GM20000 (cell line): Measurements from ENCODE around the gene AUNIP.

Experiments used
- DNase-seq: peaks from one replicate; pipeline ENCODE4 v3.0.0; 2012; ENCODE audit warnings: low spot score
- CTCF ChIP-seq: IDR thresholded peaks from 2 replicates; pipeline ENCODE4 v1.5.1; 2012; ENCODE audit warnings: mild to moderate bottlenecking, control low read depth; ENCODE audit errors: extremely low read depth, missing control alignments

Gene AUNIP

DNA sequence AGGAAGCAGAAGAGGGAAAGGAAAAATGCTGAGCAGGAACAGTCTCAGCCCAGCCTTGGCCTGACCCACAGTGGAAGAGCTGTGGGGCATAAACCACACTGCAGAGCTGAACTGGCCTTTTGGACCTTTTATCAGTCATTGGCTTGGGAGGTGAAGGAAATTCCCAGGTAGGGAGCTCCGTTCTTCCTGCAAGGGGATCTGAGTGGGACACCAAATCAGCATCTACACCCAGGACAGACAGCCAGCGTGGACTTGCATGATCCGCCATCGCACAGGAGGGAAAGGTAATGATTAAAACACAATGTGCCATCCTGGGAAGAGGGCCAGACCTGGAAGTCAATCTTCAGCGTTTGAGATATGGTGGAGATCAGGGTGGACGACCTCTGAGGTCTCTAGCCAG is 40.7 kb downstream of the AUNIP start:
- TF ChIP-seq CTCF: no peak

DNA sequence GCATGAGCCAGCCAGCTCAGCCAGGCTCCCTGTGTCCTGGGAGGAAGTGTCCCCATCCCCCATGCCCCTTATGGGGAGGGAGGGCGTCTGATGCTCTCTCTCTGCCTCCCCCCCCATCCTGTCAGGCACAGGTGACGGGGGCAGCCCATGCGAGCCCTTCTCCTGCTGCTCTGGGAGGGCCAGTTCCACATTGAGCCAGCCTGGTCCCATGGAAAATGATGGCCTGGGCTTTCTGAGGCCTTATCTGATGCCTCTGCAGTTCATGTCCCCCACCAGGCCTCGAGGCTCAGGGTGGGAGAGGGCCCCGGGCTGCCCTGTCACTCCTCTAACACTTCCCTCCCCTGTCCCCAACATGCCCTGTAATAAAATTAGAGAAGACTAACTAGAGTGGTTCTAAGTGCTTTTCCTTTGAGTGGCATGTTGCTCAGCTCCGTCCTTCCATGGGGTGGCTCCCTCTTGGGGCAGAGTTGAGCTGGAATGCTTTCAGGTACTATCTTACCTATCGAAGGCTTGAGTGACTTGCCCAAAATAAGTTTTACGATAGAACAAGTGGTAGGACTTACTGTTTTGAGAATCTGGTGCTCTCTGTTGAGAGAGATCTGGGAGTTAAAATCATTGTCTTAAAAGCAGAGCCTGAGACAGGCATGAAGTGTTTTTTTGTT is 41.3 kb downstream of the AUNIP start:
- TF ChIP-seq CTCF: no peak
- no peak for DNase-seq

More for the DNA sequence above, 40.7 kb downstream of the AUNIP start:
- DNase-seq: no peak

DNA sequence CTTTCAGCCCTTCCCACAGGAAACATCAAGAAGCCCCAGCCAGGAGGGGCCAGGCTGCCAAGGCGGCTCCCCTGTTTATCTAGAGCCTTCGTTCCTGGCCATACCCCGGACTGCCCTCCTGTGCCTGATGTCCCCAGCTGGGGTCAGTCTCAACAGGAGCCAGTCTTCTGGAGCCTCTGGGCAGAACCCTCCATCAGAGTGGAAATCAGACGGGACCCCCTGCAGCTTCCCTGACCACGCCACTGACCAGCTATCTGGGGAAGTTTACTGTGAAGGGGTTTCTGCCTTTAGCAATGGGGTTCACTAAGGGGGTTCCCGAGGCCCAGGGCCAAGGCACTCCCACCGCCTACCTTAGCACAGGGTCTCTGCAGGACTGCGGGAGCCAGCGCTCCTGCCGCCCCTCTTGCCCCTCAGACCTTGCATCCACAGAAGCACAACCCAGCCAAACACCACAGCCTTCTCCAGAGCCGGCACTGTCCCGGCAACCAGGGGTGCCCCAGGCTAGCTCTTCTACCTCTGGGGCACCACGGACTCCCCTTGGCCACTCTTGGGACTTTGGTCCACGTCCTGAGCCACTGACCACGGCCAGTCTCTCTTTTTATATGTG is 43.0 kb downstream of the AUNIP start:
- no peak for TF ChIP-seq CTCF

DNA sequence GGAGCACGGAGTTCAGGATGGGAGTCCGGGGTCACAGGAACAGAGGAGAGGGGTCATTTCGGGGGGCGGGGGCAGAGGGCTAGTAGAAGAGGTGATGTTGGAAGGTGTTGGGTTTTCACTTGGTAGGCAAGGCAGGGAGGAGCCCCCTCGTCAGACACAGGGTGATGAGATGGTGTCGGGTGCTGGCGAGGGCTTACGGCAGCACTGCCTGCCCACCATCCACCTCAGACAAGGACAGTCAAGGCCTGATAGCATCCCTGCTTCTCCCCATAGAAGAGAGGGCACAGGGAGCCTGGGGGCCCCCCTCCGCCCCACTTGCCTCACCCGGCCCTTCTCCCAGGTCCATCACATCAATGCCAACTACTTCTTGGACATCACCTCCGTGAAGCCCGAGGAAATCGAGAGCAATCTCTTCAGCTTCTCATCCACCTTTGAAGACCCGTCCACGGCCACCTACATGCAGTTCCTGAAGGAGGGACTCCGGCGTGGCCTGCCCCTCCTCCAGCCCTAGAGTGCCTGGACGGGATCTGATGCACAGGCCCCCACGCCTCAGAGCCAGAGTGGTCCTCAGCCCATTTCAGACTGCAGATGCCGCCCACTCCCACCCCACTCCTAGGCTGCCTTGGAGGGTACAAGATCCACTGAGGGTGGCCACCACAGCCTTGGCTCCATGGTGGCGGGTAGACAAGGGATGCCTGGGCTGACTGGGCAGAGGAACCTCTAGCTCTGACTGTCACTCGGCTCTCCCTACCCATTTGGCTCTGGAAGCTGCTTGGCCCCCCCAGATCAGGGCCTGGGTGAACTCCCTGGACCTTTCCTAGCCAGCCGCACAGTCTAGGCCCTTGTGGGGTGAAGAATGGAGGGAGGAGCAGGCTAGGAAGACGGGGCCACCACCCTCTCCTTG is 43.8 kb downstream of the AUNIP start:
- TF ChIP-seq CTCF: no peak

More for the DNA sequence above, 43.0 kb downstream of the AUNIP start:
- no peak for DNase-seq

DNA sequence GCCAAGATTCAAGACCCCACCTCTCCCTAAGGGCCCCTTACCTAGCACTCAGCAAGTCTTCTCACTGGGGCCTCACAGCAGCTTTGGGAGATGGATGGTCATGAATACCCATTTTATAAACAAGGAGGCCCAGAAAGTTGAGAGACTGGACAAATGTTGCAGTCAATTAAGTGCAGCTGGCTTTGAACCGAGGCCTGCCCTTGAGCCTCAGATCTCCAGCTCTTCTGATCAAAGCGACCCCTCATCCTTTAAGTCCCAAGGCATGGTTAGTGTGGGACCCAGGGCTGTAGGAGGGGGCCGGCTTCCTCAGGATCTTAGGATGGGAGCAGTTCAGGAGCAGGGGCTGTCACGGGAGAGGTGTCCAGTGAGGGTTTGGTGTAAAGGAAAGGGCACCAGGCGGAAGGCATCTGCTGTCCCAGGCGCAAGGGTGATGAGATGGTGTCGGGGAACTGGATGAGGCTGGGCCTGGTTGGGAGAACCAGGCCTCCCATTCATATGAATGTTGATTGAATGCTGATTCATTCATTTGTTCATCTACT is 44.6 kb downstream of the AUNIP start:
- DNase-seq: no peak
- no peak for TF ChIP-seq CTCF

More for the DNA sequence above, 43.8 kb downstream of the AUNIP start:
- no peak for DNase-seq

DNA sequence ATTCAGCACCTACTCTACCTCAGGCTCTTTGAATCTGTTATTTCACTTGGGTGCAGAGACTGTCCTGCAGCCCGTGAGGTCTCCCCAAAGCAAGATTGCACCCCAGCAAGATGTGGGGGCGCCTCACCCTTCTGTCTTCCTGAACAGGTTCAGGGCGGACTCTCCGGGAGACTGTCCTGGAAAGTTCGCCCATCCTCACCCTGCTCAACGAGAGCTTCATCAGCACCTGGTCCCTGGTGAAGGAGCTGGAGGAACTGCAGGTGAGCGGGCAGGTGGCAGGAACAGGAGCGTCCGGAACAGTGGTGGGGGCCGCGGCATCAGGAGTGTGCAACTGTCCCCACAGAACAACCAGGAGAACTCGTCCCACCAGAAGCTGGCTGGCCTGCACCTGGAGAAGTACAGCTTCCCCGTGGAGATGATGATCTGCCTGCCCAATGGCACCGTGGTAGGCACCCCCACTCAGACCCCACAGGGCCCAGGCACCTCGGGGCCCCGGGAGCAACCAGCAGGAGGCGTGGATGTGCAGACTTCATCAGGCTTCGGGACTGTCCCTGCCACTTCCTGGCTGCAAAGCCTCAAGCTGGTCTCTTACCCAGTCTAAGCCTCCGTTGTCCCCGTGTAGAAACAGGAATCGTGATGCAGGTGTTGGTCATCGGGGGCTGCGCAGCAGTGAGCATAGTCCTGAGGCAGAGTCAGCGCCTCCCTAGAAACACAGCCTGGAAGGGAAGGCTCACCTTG is 45.4 kb downstream of the AUNIP start:
- no peak for DNase-seq
- no peak for TF ChIP-seq CTCF
